ENCODE results near the gene SCARF1.

DNA sequence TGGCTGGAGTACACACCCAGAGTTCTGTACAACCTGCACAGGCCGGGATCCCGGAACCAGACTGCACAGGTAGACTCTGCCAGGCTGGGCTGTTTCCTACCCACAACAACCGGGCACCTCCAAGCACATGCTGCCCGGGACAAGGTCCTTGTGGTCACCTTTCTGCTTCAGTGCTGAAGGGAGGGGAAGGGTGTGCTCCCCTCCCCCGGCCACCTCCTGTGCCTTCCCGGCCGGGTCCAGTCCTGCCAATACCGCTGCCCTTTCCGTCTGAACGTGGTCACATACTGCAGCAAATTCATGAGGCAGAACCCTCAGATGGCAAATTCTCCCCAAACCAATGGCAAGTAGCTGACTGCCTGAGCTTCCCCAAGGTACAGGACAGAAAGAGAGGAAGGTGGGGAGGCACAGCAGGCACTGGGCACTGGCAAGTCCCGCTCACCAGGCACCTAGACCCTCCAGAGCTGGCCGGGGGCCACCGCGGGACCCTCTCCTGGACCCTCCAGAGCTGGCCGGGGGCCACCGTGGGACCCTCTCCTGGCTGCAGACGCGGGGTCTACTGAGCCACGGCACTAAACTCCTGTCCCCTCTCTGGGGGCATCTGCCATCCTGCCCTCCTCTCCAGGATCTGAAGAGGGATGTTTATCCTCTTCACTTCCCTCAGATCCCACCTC lies 39.7 kb downstream of the SCARF1 start:
- no peak for TF ChIP-seq POLR2A (IDR thresholded peaks at IDR 0.05; ENCODE audit: low read depth, low read length)
- TF ChIP-seq TAF1 (IDR thresholded peaks at IDR 0.05; ENCODE audit: low read depth, low read length), result no peak
